Hematopoietic multipotent progenitor cell (in vitro differentiated cells): ENCODE measurements around the gene MTCL1. TPM values are rescaled to one million over a fixed set of nuclear protein-coding genes. Genes with fewer than 3 reads are reported as not detected.

Experiments
- DNase-seq, 3 donors: peaks; one replicate each; pipeline ENCODE4 v3.0.0-alpha.2; 2011 to 2015; ENCODE audit warnings: low read depth in 2 of 3, low spot score in 2 of 3
- total RNA-seq: library from RNA; depleted of rRNA; stranded (reverse); fragments of >200 nt; gene quantifications from one replicate; pipeline ENCODE4 v1.2.3, GENCODE V29; 2012

The MTCL1 gene
- total RNA-seq, 1 donor, result 1.9 TPM

GRCh38 chr18:8806100-8806797, 100.9 kb downstream of the MTCL1 start:
- no peak for DNase-seq

DNA sequence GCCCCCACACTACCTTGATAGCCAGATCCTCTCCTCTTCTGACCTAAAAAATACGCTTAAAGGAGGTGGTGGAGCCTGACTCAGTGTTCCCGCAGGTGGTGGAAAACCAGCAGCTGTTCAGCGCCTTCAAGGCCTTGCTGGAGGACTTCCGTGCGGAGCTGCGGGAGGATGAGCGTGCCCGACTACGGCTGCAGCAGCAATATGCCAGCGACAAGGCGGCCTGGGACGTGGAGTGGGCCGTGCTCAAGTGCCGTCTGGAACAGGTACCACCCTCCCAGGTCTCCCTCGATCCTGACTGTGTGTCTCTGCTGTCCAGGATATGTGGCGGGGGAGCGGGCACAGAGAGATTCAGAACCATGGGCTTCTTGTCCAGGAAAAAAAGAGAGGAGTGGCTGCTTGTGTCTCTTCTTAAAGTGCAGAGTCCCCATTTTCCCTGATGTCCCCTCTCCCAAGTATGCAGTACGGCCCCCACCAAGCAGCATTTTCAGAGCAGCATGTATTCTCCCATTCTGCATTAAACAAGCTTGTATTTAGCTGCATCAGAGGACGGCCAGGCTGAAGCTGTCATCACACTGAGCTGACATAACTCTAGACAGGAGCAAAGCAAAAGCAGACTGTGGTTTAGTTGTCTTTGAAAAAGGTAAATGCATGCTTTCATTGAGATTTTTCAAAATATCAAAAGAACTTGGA, 101.6 kb downstream of the MTCL1 start:
- no peak for DNase-seq

DNA sequence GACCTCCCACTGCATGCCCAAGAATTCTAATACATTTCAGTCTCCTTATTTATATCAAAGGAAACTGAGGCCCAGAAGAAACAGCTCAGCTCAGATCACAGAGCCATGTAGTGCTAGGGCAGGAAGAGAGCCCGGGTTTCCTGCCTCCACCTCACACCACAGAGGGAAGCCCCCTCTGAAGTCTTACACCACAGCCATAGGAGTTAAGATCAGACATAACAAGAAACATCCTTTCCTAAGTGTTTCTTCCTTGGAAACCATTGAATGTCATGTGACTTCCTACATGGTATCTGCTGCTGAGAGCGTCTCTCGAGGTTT, 102.1 kb downstream of the MTCL1 start:
- DNase-seq, result no peak

GRCh38 chr18:8808001-8808400, 102.6 kb downstream of the MTCL1 start:
- DNase-seq, result no peak

DNA sequence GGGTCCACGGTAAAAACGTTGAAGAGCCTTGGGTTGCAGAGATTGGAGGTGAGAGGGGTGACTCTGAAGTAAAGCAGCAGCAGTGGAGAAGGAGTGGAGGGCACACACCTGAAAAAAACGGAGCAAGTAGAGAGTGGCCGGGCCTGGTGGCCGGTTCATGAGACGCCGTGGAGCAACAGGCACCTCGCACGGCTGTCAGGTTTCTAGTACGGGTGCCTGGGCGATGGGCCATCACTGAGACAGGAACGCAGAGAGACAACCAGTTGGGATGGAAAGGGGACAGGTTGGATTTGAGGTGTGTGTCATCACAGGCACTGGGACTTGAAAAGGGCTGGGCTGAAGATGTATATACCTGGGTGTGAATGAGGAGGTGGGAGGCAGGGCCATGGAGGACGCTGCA, 104.2 kb downstream of the MTCL1 start:
- no peak for DNase-seq

GRCh38 chr18:8810157-8810556, 104.8 kb downstream of the MTCL1 start:
- no peak for DNase-seq

DNA sequence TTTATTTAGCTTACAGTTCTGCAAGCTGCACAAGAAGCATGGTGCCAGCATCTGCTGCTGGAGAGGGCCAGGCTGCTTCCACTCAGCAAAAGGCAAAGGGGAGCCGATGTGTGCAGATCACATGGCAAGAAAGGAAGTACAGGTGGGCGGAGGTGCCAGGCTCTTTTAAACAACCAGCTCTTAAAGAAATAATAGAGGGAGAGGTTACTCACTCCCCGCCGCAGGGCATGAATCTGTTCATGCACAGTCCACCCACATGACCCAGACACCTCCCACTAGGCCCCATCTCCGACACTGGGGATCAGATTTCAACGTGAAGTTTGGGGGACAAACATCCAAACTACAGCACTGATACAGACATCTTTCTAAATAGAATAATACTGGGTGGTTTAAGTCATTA, 105.8 kb downstream of the MTCL1 start:
- no peak for DNase-seq

DNA sequence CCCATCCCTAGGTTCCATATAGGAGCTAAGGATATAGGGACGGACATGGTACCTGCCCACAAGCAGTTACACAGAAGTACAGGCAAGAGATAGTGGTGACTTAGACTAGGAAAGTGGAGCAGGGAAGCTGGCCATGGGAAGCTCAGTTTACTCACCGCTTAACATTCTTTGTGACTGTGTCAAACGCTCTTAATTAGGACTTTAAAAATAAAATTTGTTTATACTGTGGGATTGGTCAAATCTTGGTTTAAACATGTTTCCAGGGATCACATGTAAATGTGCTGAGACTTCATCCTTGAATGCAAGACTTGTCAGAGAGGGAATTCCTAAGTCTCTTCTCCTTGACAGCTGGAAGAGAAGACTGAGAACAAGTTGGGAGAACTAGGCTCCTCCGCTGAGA, 107.3 kb downstream of the MTCL1 start:
- no peak for DNase-seq

DNA sequence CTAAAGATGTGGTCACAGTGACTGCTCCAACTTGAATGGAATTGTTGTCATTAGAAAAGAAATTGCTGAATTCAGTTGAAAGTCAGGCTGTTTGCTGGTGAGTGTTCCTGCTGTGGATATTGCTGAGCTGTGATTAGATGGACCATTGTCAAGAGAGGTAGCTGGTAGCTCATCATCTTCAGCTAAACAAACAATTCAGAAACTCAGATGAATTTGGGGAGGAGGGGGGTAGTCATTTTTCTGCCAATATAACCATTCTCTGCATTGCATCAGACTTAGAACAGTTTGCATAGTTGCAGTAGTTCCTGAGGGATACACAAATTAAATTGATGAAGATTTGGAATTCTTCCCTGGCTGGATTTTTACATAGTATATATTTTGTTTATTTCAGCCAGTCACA, 108.3 kb downstream of the MTCL1 start:
- DNase-seq, result no peak

- no peak for DNase-seq
Observed at GRCh38 chr18:8814206-8814605, 108.8 kb downstream of the MTCL1 start.

DNA sequence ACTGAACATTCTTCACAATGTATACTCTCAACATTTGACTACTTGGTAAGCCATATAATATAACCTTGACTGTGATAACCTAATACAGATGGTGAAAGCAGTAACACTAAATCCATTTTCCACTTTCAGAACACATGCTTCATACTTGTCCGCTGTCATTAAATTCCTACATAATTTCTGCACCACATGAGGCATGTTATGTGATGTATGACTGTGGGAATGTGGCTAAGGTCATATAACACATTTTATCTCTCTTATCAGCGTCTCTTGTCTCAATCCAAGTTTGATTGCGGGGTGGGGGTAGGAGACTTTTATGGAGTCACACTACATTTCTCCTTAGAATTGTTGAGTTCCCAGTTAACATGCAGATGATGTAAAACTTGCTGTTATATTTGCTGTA, 110.9 kb downstream of the MTCL1 start:
- no peak for DNase-seq

DNA sequence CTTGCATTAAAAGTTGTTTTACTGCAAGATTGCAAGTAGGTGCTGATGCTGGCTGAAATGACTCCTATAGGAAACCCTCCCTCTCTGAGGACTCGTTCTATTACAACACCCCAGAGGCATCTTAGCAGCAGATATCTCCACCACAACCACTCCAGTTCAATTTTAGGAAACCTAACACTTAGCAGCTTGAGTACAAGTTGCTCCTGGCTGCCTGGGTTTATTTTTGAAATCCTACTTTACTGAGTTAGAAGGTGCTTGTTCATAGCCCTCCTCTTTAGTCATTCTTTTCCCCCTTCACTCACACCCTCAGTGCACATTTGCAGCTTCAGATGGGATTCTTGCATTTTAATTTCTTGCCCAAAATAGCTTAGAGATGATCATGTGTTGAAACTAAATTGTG, 111.5 kb downstream of the MTCL1 start:
- no peak for DNase-seq

DNA sequence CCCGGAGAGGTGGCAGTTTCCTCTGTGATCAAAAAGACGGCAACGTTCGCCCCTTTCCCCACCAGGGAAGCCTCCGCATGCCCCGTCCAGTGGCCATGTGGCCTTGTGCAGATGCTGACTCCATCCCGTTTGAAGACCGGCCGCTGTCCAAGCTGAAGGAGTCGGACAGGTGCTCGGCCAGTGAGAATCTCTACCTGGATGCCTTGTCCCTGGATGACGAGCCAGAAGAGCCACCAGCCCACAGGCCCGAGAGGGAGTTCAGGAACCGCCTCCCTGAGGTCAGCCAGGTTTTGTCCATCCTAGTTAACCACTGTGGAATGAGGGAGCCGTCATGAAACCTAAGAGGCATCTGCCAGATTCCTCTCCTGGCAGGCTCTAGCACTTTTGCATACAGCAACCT, 113.6 kb downstream of the MTCL1 start:
- no peak for DNase-seq

DNA sequence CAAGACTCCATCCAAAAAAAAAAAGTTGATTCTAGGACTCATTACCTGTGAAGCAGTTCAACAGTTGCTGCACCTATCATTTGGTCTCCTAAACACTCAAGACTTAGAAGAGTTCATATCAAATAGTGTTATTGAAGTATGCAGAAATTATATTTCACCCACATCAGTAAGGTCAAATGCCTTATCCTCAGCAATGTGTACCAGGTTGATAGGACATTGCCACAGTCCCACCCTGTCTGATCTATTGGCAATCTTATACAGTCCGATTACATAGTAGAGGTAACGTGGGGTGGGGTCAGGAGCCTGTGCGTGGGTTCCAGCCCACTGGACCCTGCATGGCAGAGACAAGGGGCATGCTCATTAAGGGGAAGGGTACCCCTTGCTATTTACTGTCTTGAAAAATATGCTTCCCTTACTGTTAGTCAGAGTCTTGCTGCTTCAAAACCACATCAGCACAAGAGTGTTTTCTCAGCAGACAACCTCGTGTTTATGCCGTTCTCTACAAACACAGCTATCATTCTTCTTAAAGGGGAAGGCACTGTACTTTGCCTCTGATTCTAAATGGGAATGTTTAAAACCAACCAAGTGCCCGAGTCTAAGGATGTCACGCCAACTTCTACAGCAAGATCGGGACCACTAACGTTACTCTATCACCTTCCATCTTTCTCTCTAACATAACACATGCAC, 115.2 kb downstream of the MTCL1 start:
- no peak for DNase-seq

DNA sequence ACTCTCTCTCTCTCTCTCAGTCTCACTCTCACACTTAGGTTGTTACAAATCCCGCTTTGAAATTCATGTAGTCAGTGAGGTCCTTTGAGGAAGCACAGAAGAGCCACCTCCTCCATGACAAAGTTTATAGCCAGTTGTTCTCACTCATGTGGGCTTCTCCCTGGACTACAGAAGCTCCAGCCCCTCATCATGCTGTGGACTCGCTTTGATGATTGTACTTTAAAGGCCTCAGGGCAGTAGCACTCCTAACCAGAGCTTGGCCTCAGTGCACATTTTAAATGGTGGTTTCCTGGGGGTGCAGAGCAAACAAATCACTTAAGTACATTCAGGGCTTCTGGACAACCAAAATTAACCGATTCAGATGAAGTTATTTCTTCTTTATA, 115.7 kb downstream of the MTCL1 start:
- DNase-seq, result no peak

DNA sequence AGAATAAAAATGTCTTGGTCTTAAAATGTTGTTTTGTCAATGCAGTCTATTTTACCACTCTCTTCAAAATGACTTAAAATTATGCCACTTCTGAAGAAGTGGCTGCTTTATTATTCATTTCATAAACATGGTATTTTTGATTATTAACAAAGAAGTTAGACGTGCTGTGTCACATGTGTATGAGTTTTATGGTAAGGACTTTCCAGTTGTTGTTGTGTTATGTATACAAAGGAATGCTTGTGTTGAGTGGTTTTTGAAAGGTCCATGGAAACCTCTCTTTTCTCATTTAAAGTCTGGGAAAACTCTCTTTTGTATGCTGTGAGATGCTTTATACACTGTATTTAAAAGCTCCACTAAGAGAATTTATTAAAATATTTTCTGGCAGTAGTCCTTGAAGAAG, 116.2 kb downstream of the MTCL1 start:
- DNase-seq, result no peak

GRCh38 chr18:8822643-8823042, 117.3 kb downstream of the MTCL1 start:
- no peak for DNase-seq

DNA sequence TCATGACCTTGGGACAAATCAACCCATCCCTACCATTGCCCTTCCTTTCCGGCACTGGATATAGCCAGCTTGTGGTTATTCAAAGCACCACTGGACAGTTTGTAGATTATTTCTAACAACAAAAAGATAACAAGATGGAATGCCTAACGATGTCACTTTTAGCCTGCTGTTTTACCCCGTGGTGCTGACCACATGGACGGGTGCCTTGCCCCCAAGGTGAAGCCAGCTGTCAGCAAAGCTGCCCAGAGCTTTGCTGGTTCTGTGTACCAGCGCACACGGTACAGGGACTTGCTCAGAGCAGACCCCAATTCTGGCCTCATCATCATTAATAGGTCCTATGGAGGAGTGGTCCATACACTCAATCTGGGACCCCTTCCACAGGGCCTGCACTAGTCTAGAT, 118.2 kb downstream of the MTCL1 start:
- no peak for DNase-seq

- DNase-seq, result no peak
Observed at GRCh38 chr18:8824846-8825245, 119.5 kb downstream of the MTCL1 start.

GRCh38 chr18:8825273-8825672, 119.9 kb downstream of the MTCL1 start:
- DNase-seq, result no peak

DNA sequence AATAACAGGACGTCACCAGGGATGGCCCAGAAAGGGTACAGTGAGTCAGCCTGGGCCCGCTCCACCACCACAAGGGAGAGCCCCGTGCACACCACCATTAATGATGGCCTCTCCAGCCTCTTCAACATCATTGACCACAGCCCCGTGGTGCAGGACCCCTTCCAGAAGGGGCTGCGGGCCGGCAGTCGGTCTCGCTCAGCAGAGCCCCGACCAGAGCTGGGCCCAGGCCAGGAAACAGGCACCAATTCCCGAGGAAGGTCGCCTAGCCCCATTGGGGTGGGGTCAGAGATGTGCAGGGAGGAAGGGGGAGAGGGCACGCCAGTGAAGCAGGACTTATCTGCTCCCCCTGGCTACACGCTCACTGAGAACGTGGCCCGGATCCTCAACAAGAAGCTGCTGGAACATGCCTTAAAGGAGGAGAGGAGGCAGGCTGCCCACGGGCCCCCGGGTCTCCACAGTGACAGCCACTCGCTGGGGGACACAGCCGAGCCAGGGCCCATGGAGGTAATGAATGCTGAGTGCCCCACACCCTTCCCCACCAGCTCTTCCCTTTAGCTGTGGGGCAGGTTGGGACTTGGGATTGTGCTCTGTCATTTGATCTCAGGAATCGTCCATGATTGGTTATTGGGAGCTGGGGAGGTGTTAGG, 120.5 kb downstream of the MTCL1 start:
- no peak for DNase-seq

- DNase-seq, result no peak
Observed at GRCh38 chr18:8826514-8826913, 121.2 kb downstream of the MTCL1 start.
